Natural killer cell treated with Interleukin-12 subunit alpha and Interleukin-12 subunit beta and Interleukin-15 and Interleukin-18, amount 100 ng/mL, for 72 hours (primary cell): Measurements from ENCODE around the gene NUDT16L1. TPM values are rescaled to one million over a fixed set of nuclear protein-coding genes. Genes with fewer than 3 reads are reported as not detected.

Experiments
- ATAC-seq, 2 donors: fragments of 150-1000 bp; cut with Tn5 transposase in 1 of 2; sonication (Bioruptor Pico), chemical (Tn5 transposase) in 1 of 2; 2 replicates each; pipeline ENCODE4 v1.10.0; 2021
- DNase-seq: peaks from one replicate; pipeline ENCODE4 v3.0.0; 2022; ENCODE audit warnings: low spot score
- H3K27ac Mint-ChIP-seq, 2 donors: 1 replicate in 1 of 2; 2 replicates in 1 of 2; pipeline ENCODE4 v1.8.0; 2022; ENCODE audit warnings: mixed read lengths in 2 of 2, mild to moderate bottlenecking in 1 of 2, moderate library complexity in 1 of 2
- H3K27me3 Mint-ChIP-seq, 2 donors: 1 replicate in 1 of 2; 2 replicates in 1 of 2; pipeline ENCODE4 v1.8.0; 2022; ENCODE audit warnings: mixed read lengths in 2 of 2
- H3K36me3 Mint-ChIP-seq: one replicate; pipeline ENCODE4 v1.8.0; 2022; ENCODE audit warnings: mixed read lengths
- H3K4me1 Mint-ChIP-seq, 2 donors: 1 replicate in 1 of 2; 2 replicates in 1 of 2; pipeline ENCODE4 v1.8.0; 2022; ENCODE audit warnings: low read depth in 2 of 2, mixed read lengths in 2 of 2, mild to moderate bottlenecking in 1 of 2
- H3K4me3 Mint-ChIP-seq: one replicate; pipeline ENCODE4 v1.8.0; 2022; ENCODE audit warnings: mixed read lengths
- H3K9me3 Mint-ChIP-seq: 2 replicates; pipeline ENCODE4 v1.8.0; 2022; ENCODE audit warnings: mixed read lengths
- total RNA-seq, 2 donors: library from RNA; stranded (reverse); gene quantifications; one replicate each; pipeline ENCODE4 v1.2.3, GENCODE V29; 2022

The NUDT16L1 gene
- total RNA-seq, 2 donors from 2014 or later = 37.3 to 57.0 TPM

DNA sequence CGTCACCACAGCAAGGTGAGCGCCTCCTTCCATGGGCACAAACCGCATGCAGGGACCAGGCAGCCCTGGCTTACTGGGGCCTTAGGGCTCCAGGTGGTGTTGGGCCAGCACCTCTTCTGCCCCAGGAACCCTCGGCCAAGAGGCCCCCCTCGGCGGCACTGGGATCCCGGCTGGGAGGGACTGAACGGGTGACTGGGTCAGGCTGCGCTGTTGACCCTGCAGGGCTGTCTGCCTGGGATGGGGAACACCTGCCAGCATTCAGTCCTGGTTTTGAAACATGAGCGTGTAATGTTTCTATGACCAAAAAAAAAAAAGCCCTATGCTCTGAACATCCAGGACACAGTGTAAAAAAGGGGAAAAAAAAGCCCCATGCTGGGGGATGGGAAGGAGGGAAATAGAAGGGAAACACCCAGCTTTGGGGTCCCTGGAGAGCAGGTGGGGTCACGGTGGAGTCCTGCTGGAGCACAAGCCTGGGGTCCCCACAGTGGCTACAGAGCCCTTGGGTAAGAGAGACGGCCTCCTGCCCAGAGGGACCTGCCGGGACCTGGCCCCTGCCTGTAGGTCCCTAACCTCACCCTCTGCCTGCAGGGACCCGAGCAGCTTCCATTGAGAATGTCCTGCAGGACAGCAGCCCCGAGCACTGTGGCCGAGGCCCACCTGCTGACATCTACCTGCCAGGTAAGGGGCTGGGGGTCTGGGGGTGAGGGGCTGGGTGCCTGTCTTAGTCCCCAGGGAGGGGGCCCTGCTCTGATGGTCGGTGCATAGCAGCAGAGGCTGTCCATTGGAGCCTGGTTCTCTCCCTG lies 9.9 kb upstream of the NUDT16L1 start:
- Mint-ChIP-seq H3K4me1 (peaks cover 0 to under 1% of the 10 kb centered on the region in 2 donors), H3K27me3 (no peaks in the 10 kb centered on the region), H3K9me3 (no peaks in the 10 kb centered on the region), H3K27ac (no peak overlapping the region), H3K4me3 (no peak overlapping the region), H3K36me3 (no peaks in the 10 kb centered on the region)
- no peak for DNase-seq
- ATAC-seq = no peak

DNA sequence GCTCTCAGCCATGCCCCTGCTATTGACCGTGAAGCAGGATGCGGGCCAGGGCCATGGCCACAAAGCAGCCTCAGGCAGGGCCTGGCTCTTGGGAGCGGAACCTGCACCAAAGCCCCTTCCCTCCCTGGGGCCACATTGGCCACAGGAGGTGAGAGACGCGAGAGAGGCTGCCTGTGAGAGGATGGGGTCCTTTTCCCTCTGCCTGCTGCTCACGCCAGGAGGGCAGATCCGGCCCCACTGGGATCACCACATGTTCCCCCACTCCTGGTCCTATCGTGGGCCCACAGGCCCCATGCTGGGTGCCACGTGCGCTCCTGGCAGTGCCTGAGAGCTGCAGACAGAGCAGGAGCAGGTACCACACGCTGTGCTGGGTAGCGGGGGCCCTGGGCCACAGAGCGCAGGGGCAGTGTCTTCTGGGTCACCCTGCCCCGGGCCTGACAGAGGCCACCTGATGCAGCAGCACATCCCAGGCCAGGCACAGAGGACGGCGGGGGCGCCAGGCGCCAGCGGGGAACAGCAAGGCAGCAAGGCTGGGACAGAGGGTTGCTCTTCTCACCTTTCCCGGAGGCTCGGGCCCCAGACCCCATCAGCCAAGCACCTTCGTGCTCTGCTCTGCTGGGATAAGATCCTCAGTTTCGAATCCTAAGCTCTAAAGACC lies 9.2 kb upstream of the NUDT16L1 start:
- Mint-ChIP-seq H3K27ac (no peak overlapping the region), H3K4me1 (no peaks in the 10 kb centered on the region), H3K4me3 (no peak overlapping the region), H3K9me3 (no peaks in the 10 kb centered on the region), H3K27me3 (no peaks in the 10 kb centered on the region), H3K36me3 (no peaks in the 10 kb centered on the region)
- DNase-seq (peak; percentile 46), ATAC-seq (no peak)

DNA sequence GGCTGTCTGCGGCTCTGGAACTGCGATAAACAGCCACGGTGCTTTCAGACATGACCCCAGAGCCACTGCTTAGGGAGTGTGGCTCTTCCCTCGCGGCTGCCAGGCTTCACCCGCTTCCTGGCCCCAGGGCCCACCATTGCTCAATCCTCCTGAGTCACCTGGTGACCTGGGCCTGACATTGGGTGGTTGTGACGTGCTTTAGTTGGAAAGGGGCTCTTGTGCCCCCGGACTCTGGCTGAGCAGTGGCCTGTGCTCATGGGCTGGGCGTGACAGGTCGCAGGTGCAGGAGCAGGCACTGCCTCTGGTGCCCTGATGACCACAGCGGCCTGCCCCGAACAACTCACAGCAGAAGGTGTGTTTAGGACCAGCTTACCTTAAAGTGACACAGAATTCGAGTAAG lies 8.6 kb upstream of the NUDT16L1 start:
- DNase-seq (peak; percentile 41), ATAC-seq (no peak)
- no peaks in the 10 kb centered on the region for H3K27me3 Mint-ChIP-seq
- H3K9me3 Mint-ChIP-seq = no peaks in the 10 kb centered on the region
- H3K27ac Mint-ChIP-seq = no peak overlapping the region
- no peaks in the 10 kb centered on the region for H3K36me3 Mint-ChIP-seq
- no peak overlapping the region for H3K4me3 Mint-ChIP-seq
- no peaks in the 10 kb centered on the region for H3K4me1 Mint-ChIP-seq

DNA sequence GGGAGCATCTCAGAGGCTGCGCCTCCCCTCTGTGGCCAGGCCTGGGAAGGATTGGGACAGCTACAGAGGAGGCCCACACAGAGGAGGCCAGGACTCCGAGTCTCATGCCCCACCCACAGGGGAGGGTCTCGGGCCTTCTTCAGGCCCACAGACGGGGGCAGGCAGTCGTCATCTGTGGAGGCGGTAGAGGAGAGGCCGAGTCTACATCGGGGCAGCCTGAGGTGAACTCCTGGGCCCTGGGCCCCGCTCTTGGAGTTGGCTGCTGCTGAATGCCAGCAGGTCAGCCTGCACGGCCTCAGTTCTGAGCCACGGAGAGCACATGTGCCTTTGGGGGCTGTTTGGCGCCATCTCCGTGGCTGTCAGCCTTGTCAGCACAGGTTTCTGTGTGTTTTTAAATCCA lies 8.1 kb upstream of the NUDT16L1 start:
- H3K4me3 Mint-ChIP-seq = no peak overlapping the region
- no peaks in the 10 kb centered on the region for H3K36me3 Mint-ChIP-seq
- H3K27ac Mint-ChIP-seq = no peak overlapping the region

DNA sequence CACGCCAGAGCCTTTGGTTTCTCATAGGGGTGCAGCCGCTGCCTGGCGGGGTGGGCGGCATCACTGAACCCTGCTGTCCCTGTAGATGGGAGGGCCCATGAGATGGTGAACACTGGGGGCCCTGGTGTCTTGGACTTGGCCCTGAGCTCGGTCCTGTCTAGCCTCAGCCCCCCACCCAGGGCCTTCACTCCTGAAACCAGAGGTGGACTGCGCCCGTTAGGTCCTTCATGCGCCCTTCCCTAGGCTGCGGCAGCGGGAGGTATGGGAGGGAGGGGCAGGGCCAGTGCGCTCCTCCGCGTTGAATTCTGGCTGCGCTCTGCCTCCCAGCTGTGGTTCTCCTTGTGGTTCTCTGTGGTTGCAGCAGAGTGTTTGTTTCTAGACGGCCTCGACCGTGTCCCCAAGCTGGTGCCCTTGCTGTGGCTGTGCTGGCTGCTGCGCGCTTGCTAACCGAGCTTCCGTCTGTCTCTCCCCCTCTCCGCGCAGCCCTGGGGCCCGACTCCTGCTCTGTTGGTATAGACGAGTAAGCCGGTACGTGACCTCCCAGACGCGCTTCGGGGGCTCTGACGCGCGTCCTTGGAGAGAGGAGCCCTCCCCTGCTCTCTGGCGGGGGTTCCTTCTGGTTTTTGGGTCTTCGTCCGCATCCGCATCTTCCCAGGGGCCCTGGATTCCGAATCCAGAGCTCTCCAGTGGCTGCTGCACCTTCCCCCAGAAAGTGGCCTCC lies 7.4 kb upstream of the NUDT16L1 start:
- ATAC-seq (no peak), DNase-seq (peak; percentile 55)
- H3K4me1 Mint-ChIP-seq = no peaks in the 10 kb centered on the region
- H3K4me3 Mint-ChIP-seq = no peak overlapping the region
- H3K27me3 Mint-ChIP-seq = no peaks in the 10 kb centered on the region
- H3K36me3 Mint-ChIP-seq = no peaks in the 10 kb centered on the region
- H3K9me3 Mint-ChIP-seq = no peaks in the 10 kb centered on the region
- no peak overlapping the region for H3K27ac Mint-ChIP-seq

More for the DNA sequence above, 8.1 kb upstream of the NUDT16L1 start:
- Mint-ChIP-seq H3K4me1 (no peaks in the 10 kb centered on the region), H3K27me3 (no peaks in the 10 kb centered on the region), H3K9me3 (no peaks in the 10 kb centered on the region)
- ATAC-seq (no peak), DNase-seq (no peak)

DNA sequence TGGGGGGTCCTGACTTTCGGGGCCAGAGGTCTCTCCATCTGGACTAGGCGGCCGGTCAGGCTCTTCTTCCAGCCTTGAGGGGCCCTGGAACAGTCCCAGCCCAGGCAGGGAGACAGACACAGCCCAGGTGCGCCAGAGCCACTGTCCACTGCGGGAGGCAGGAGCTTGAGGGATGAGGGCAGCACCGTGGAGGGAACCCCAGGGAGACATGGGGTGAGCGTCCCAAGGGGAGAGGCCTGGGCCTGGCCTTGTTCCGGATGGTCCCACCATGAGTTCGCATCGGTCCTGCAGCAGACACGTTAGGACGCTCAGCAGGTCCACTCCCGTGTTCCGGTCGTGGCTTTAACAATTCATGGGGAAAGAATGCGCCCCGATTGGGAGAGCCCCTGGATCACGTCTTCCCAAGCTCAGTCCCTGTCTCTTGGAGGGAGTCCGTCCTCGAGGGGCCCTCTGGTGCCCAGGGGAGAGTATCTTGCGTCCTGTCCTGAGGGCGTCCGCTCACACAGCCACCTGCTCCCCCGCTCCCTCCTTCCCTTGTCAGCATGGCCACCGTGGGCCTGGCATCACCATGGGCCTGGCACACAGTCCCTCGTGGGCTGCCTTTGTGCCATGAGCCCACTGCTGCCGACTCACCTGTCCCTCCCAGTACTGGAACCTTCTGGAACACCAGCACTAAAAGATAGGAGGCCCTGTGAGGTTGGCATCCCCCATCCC lies 6.7 kb upstream of the NUDT16L1 start:
- peaks cover 0 to 2% of the 10 kb centered on the region in 2 donors for H3K4me1 Mint-ChIP-seq
- H3K4me3 Mint-ChIP-seq = no peak overlapping the region
- DNase-seq (peak; percentile 54), ATAC-seq (no peak)
- H3K36me3 Mint-ChIP-seq = no peaks in the 10 kb centered on the region
- no peaks in the 10 kb centered on the region for H3K9me3 Mint-ChIP-seq
- H3K27ac Mint-ChIP-seq = no peak overlapping the region
- no peaks in the 10 kb centered on the region for H3K27me3 Mint-ChIP-seq

DNA sequence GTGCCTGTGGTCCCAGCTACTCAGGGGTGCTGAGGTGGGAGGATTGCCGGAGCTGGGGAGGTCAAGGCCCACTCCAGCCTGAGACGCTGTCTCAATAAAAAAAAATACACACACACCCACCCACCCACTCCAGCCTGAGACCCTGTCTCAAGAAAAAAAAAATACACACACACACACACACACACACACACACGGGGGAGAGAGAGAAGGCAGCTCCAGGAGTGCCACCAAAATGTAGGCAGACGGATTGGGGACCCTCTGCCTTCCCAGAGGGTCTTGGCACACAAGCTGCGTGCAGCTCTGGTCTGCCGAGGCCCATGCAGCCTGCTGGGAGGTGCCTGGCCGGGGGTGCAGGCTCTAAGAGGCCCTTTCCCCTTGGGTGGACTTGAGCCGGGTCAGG lies 5.9 kb upstream of the NUDT16L1 start:
- ATAC-seq (no peak), DNase-seq (peak; percentile 48)
- peaks cover 0 to 5% of the 10 kb centered on the region in 2 donors for H3K4me1 Mint-ChIP-seq
- H3K27me3 Mint-ChIP-seq = no peaks in the 10 kb centered on the region
- no peak overlapping the region for H3K27ac Mint-ChIP-seq
- H3K4me3 Mint-ChIP-seq = no peak overlapping the region
- H3K36me3 Mint-ChIP-seq = no peaks in the 10 kb centered on the region
- H3K9me3 Mint-ChIP-seq = no peaks in the 10 kb centered on the region

DNA sequence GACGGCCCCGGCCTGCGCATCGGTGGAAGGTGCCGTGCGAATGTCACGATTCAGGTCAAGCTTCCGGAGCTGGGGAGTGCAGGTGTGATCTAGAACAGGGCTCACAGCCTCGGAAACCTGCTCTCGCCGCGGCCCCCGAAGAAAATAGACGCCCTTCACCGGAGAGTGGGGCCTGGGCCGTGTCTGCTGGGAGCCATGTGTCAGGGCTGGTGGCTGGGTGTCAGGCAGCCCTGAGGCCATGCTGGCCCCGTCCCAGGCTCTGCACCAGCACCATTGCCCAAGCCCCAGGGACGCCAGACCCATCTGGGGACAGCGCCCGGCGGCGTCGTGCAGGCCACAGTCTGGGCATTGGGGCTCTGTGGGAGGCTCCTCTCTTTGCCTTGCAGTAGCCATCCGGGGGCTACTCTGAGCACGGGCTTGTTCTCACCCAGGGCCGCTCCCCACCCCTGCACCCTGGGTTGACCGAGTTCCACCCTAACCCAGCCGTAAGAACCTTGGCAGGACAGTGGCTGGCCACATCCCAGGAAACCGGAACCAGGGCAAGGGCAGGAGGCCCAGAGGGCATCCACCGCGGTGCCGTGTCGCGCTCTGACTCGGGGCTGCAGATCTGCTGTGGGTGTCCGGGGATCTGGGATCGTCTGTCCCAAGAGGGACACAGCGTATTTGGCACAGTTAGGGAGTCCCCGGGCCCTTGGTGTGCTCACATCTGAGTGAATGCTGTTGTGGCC lies 5.3 kb upstream of the NUDT16L1 start:
- Mint-ChIP-seq H3K4me3 (no peak overlapping the region), H3K27ac (no peak overlapping the region), H3K27me3 (no peaks in the 10 kb centered on the region), H3K4me1 (peaks cover 0 to 6% of the 10 kb centered on the region in 2 donors), H3K36me3 (no peaks in the 10 kb centered on the region), H3K9me3 (no peaks in the 10 kb centered on the region)
- ATAC-seq (no peak), DNase-seq (peak; percentile 47)

DNA sequence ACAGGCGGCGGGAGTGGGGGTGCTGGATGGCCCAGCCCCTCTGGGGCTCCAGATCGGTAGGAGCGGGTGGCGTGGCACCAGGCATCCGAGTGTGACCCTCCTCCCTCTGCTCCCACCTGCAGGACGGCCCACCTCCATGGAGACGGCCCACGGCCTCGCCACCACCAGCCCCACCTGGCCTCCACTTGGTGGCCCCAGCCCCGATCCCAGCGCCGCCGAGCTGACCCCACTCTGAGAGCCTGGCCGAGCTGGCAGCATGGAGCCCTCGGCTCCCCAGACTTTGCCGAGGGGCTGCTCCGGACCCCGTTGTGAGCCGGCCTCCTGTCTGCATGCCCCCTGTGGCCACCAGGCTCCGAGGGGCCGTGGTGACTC lies 4.7 kb upstream of the NUDT16L1 start:
- Mint-ChIP-seq H3K36me3 (no peaks in the 10 kb centered on the region), H3K4me3 (no peak overlapping the region), H3K27me3 (no peaks in the 10 kb centered on the region), H3K27ac (no peak overlapping the region), H3K9me3 (no peaks in the 10 kb centered on the region), H3K4me1 (peaks cover 0 to 6% of the 10 kb centered on the region in 2 donors)
- ATAC-seq (no peak), DNase-seq (peak; percentile 51)

DNA sequence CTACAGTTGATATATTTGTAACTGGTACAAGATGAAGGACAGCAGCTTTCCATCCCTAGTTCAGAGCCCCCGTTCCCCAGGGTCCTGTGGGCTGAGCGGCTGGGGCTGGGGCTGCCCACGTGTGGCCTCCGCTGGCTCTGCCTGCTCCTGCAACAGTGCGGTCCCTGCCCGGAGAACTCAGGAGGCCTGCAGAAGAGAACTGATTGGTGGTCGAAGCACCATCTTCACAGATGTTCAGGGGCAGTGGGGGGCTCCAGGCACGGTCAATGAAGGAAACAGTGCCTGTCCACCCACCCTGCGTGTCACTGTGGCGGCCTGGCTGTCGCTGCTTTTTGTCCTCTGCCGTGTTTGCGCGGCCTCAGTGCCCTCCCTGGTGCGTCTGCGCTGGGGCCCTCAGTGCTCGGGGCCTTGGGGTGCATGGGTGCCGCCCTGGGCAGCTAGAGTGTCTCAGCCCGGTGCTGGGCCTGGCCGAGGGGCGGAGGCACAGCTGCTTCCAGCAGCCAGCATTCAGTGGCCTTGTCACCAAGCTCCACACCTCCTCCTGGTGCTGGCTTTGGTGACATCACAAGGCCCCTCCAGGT lies 4.2 kb upstream of the NUDT16L1 start:
- Mint-ChIP-seq H3K36me3 (no peaks in the 10 kb centered on the region), H3K4me3 (no peak overlapping the region), H3K27ac (no peak overlapping the region), H3K27me3 (no peaks in the 10 kb centered on the region), H3K4me1 (peaks cover 0 to 6% of the 10 kb centered on the region in 2 donors), H3K9me3 (no peaks in the 10 kb centered on the region)
- ATAC-seq (no peak), DNase-seq (peak; percentile 51)

DNA sequence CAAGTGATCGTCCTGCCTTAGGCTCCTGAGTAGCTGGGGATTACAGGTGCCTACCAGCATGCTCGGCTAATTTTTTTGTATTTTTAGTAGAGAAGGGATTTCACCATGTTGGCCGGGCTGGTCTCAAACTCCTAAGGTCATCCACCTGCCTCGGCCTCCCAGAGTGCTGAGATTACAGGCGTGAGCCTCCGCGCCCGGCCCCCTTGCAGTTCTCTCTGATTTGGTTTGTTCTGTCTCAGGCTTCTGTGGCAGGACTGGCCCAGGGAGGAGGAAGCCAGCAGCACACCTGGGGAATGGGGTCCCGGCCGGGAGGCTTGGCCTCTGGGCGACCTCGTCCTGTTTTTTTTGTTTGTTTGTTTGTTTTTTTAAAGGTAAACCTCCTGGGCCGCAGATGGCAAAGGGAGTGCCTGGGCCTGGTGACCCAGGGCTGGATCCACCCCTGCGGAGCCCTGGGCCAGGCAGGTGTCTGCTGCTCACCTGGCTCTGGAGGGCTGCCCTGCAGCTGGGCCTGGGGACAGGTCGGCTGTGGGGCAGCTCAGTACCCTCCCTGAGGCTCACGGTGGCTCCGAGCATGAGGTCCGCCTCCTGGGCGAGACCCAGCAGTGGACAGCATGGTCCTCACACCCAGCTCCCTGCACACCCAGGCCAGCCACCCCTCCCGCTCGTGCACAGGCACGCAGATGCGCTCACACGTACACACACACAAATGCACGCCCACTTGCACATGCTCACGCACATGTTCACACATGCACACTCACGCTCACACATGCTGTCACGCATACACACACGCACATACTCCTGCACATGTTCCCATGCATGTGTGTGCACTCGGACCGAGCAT lies 3.3 kb upstream of the NUDT16L1 start:
- H3K36me3 Mint-ChIP-seq = no peaks in the 10 kb centered on the region
- H3K27me3 Mint-ChIP-seq = no peaks in the 10 kb centered on the region
- H3K27ac Mint-ChIP-seq = no peak overlapping the region
- ATAC-seq (no peak), DNase-seq (peak; percentile 58)
- H3K9me3 Mint-ChIP-seq = no peaks in the 10 kb centered on the region
- no peak overlapping the region for H3K4me3 Mint-ChIP-seq
- peaks cover 0 to 6% of the 10 kb centered on the region in 2 donors for H3K4me1 Mint-ChIP-seq

DNA sequence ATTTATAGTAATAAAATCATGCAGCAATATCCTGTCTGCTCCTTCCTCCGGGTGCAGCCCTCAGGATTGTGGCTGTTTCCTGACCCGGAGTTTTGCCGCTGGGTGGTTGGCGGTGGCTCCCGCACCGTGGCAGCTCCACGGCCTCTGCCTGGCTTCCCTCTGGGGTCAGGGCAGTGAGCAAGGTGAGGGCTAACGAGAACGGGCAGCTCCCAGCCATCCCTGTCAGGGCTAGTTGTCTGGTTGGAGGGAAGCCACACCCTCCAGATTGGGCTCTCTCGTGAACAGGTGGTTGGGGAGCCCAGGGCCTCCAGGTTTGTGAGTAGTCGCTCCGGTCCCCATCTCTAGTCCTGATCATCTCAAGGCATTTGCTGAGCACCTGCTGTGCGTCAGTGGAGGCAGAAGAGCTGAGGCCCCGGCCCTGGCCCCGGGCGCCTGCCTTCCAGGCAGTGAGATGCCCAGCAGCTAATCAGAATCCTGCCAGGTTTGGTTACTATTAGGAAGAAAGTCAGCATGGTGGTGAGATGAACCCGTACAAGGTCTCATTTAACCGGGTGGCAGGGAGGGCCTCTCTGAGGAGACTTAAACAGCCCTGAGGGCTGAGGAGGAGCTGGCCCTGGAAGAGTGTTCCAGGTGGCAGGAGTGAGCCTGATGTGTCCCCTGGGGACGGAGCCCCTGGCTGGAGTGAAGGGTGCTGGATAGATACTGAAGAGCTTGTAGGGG lies 2.3 kb upstream of the NUDT16L1 start:
- H3K9me3 Mint-ChIP-seq = no peaks in the 10 kb centered on the region
- no peaks in the 10 kb centered on the region for H3K36me3 Mint-ChIP-seq
- H3K27me3 Mint-ChIP-seq = no peaks in the 10 kb centered on the region
- DNase-seq (peak; percentile 51), ATAC-seq (no peak)
- H3K4me3 Mint-ChIP-seq = peak overlapping the region; percentile 56
- H3K4me1 Mint-ChIP-seq = peaks cover 5 to 12% of the 10 kb centered on the region in 2 donors
- no peak overlapping the region for H3K27ac Mint-ChIP-seq
